ENCODE data around the gene PIGS. TPM values are rescaled to one million over a fixed set of nuclear protein-coding genes. Genes with fewer than 3 reads are reported as not detected.
"Not testable (repeated sequence)": the region's sequence is repeated elsewhere in the genome, so short reads cannot be mapped to it uniquely, and the experiment has no call there.

Gene PIGS
- total and polyA plus RNA-seq, 2 donors (not counting 1 experiment from before 2014, with no cell fraction given), result 53.7 to 68.4 TPM

GRCh38 chr17:28612936-28613872, 41.9 kb upstream of the PIGS start:
- Histone ChIP-seq H3K79me2 (ENCODE audit: control insufficient read depth, insufficient read depth, low read length) (no peaks in the 10 kb centered on the region), H3K4me2 (ENCODE audit: extremely low read depth, insufficient read depth, low read length) (no peak overlapping the region), H2AFZ (ENCODE audit: low read length) (no peak overlapping the region), H3K27ac (ENCODE audit: insufficient read depth, low read length) (no peak overlapping the region), H3K4me3 (replicated peaks in 1 of 4; ENCODE audit: control extremely low read depth in 1 of 4, insufficient read depth in 1 of 4, low read depth in 3 of 4, low read length in 4 of 4) (no peak overlapping the region), H3K27me3 (ENCODE audit: control insufficient read depth, insufficient read depth, low read length) (no peaks in the 10 kb centered on the region), H3K9ac (ENCODE audit: insufficient read depth, low read length) (no peak overlapping the region), H4K20me1 (ENCODE audit: control insufficient read depth, extremely low read depth, insufficient read depth, low read length) (no peaks in the 10 kb centered on the region), H3K9me3 (ENCODE audit: control insufficient read depth, insufficient read depth, low read depth, low read length) (no peaks in the 10 kb centered on the region), H3K36me3 (ENCODE audit: control insufficient read depth, insufficient read depth, low read length) (peaks cover 14% of the 10 kb centered on the region), H3K4me1 (ENCODE audit: control insufficient read depth, extremely low read depth, insufficient read depth, low read length) (no peaks in the 10 kb centered on the region)
- TF ChIP-seq EZH2 (IDR thresholded peaks at IDR 0.05; ENCODE audit: low read length, missing control alignments), result no peak
- TF ChIP-seq CTCF (conservative IDR thresholded peaks at IDR 0.05 in 1 of 2, IDR thresholded peaks at IDR 0.05 in 1 of 2; ENCODE audit: low read depth in 1 of 2, low read length in 2 of 2), result peak; percentile 69 to 83
- peak; percentile 23 to 38 for DNase-seq (ENCODE audit: low read depth in 2 of 2)

- Histone ChIP-seq H3K9me3 (ENCODE audit: control insufficient read depth, insufficient read depth, low read depth, low read length) (no peaks in the 10 kb centered on the region), H2AFZ (ENCODE audit: low read length) (no peak overlapping the region), H3K36me3 (ENCODE audit: control insufficient read depth, insufficient read depth, low read length) (peaks cover 14% of the 10 kb centered on the region), H3K4me3 (replicated peaks in 1 of 4; ENCODE audit: control extremely low read depth in 1 of 4, insufficient read depth in 1 of 4, low read depth in 3 of 4, low read length in 4 of 4) (no peak overlapping the region), H3K9ac (ENCODE audit: insufficient read depth, low read length) (no peak overlapping the region), H3K27me3 (ENCODE audit: control insufficient read depth, insufficient read depth, low read length) (no peaks in the 10 kb centered on the region), H4K20me1 (ENCODE audit: control insufficient read depth, extremely low read depth, insufficient read depth, low read length) (no peaks in the 10 kb centered on the region), H3K4me2 (ENCODE audit: extremely low read depth, insufficient read depth, low read length) (no peak overlapping the region), H3K79me2 (ENCODE audit: control insufficient read depth, insufficient read depth, low read length) (no peaks in the 10 kb centered on the region), H3K27ac (ENCODE audit: insufficient read depth, low read length) (no peak overlapping the region), H3K4me1 (ENCODE audit: control insufficient read depth, extremely low read depth, insufficient read depth, low read length) (no peaks in the 10 kb centered on the region)
- TF ChIP-seq CTCF (conservative IDR thresholded peaks at IDR 0.05 in 1 of 2, IDR thresholded peaks at IDR 0.05 in 1 of 2; ENCODE audit: low read depth in 1 of 2, low read length in 2 of 2) (no peak), EZH2 (IDR thresholded peaks at IDR 0.05; ENCODE audit: low read length, missing control alignments) (no peak)
- DNase-seq (ENCODE audit: low read depth in 2 of 2), result no peak
Observed at GRCh38 chr17:28612531-28612930, 41.2 kb upstream of the PIGS start.

GRCh38 chr17:28610376-28610775, 39.1 kb upstream of the PIGS start:
- Histone ChIP-seq H3K36me3 (ENCODE audit: control insufficient read depth, insufficient read depth, low read length) (peaks cover 8% of the 10 kb centered on the region), H3K79me2 (ENCODE audit: control insufficient read depth, insufficient read depth, low read length) (no peaks in the 10 kb centered on the region), H3K9ac (ENCODE audit: insufficient read depth, low read length) (no peak overlapping the region), H3K27me3 (ENCODE audit: control insufficient read depth, insufficient read depth, low read length) (no peaks in the 10 kb centered on the region), H2AFZ (ENCODE audit: low read length) (no peak overlapping the region), H4K20me1 (ENCODE audit: control insufficient read depth, extremely low read depth, insufficient read depth, low read length) (no peaks in the 10 kb centered on the region), H3K9me3 (ENCODE audit: control insufficient read depth, insufficient read depth, low read depth, low read length) (no peaks in the 10 kb centered on the region), H3K4me1 (ENCODE audit: control insufficient read depth, extremely low read depth, insufficient read depth, low read length) (no peaks in the 10 kb centered on the region), H3K27ac (ENCODE audit: insufficient read depth, low read length) (no peak overlapping the region), H3K4me2 (ENCODE audit: extremely low read depth, insufficient read depth, low read length) (no peak overlapping the region), H3K4me3 (replicated peaks in 1 of 4; ENCODE audit: control extremely low read depth in 1 of 4, insufficient read depth in 1 of 4, low read depth in 3 of 4, low read length in 4 of 4) (no peak overlapping the region)
- TF ChIP-seq CTCF (conservative IDR thresholded peaks at IDR 0.05 in 1 of 2, IDR thresholded peaks at IDR 0.05 in 1 of 2; ENCODE audit: low read depth in 1 of 2, low read length in 2 of 2) (no peak), EZH2 (IDR thresholded peaks at IDR 0.05; ENCODE audit: low read length, missing control alignments) (no peak)
- no peak for DNase-seq (ENCODE audit: low read depth in 2 of 2)

- H3K9ac ChIP-seq (ENCODE audit: insufficient read depth, low read length); H4K20me1 ChIP-seq (ENCODE audit: control insufficient read depth, extremely low read depth, insufficient read depth, low read length); H3K27me3 ChIP-seq (ENCODE audit: control insufficient read depth, insufficient read depth, low read length); H3K27ac ChIP-seq (ENCODE audit: insufficient read depth, low read length); H3K79me2 ChIP-seq (ENCODE audit: control insufficient read depth, insufficient read depth, low read length); H3K4me2 ChIP-seq (ENCODE audit: extremely low read depth, insufficient read depth, low read length); H3K4me3 ChIP-seq (replicated peaks in 1 of 4; ENCODE audit: control extremely low read depth in 1 of 4, insufficient read depth in 1 of 4, low read depth in 3 of 4, low read length in 4 of 4); DNase-seq (ENCODE audit: low read depth in 2 of 2); H3K9me3 ChIP-seq (ENCODE audit: control insufficient read depth, insufficient read depth, low read depth, low read length); H2AFZ ChIP-seq (ENCODE audit: low read length); H3K36me3 ChIP-seq (ENCODE audit: control insufficient read depth, insufficient read depth, low read length); H3K4me1 ChIP-seq (ENCODE audit: control insufficient read depth, extremely low read depth, insufficient read depth, low read length): not testable (repeated sequence)
Observed at GRCh38 chr17:28604031-28604430, 32.7 kb upstream of the PIGS start.
